Left ventricle myocardium inferior (tissue), 1 donor: ENCODE measurements around the gene NBDY. TPM values are rescaled to one million over a fixed set of nuclear protein-coding genes. Genes with fewer than 3 reads are reported as not detected.
"Not testable (repeated sequence)": the region's sequence is repeated elsewhere in the genome, so short reads cannot be mapped to it uniquely, and the experiment has no call there.

Experiments
- DNase-seq: peaks from one replicate; pipeline ENCODE4 v3.0.0-alpha.2; 2020
- H3K27ac ChIP-seq: fragments of 200-600 bp; replicated peaks from 2 replicates; pipeline ENCODE4 v1.8.0; 2021
- H3K27me3 ChIP-seq: fragments of 200-600 bp; 2 replicates; pipeline ENCODE4 v1.8.0; 2021; ENCODE audit warnings: low read depth
- H3K36me3 ChIP-seq: fragments of 200-600 bp; 2 replicates; pipeline ENCODE4 v1.8.0; 2021
- H3K4me1 ChIP-seq: fragments of 200-600 bp; 2 replicates; pipeline ENCODE4 v1.8.0; 2021
- H3K4me3 ChIP-seq: fragments of 200-600 bp; 2 replicates; pipeline ENCODE4 v1.8.0; 2021; ENCODE audit warnings: mild to moderate bottlenecking, moderate library complexity
- H3K9me3 ChIP-seq: fragments of 200-600 bp; replicated peaks from 2 replicates; pipeline ENCODE4 v1.8.0; 2021
- intact Hi-C: fragments of 100-400 bp; cut with micrococcal nuclease; formaldehyde crosslinking; loops from one replicate; pipeline ENCODE4 v1.11.0; 2022
- long read RNA-seq: library from polyadenylated mRNA; unstranded; transcript quantifications from one replicate; pipeline ENCODE4 v2.0.0, GENCODE V29; 2021
- total RNA-seq: library from RNA; stranded (reverse); fragmentation: NEBNext Ultra II Directional; extraction: Animal tissue kit (Norgen Biotek cat#: 25700); gene quantifications from one replicate; pipeline ENCODE4 v1.2.1, GENCODE V29; 2021
- TF ChIP-seq, protein P1 (sequence below): fragments of 200-600 bp; IDR thresholded peaks from 2 replicates; pipeline ENCODE4 v1.8.0; 2021; ENCODE audit warnings: antibody characterized with exemption, mild to moderate bottlenecking, borderline replicate concordance
- donor health status: DM: no; HTN: yes; CAD: no; lungs with severe emphysema.

The NBDY gene, protein sequence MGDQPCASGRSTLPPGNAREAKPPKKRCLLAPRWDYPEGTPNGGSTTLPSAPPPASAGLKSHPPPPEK
- 26.5 TPM for total RNA-seq
- long read RNA-seq, transcript NBDY-201 (3 exons, 1,529 nt): major isoform, 15 of 16 reads
- long read RNA-seq, partial matches to known transcripts: 0 of 16 reads
- long read RNA-seq, other reads (novel, unspliced or antisense): 1 of 16 reads

DNA sequence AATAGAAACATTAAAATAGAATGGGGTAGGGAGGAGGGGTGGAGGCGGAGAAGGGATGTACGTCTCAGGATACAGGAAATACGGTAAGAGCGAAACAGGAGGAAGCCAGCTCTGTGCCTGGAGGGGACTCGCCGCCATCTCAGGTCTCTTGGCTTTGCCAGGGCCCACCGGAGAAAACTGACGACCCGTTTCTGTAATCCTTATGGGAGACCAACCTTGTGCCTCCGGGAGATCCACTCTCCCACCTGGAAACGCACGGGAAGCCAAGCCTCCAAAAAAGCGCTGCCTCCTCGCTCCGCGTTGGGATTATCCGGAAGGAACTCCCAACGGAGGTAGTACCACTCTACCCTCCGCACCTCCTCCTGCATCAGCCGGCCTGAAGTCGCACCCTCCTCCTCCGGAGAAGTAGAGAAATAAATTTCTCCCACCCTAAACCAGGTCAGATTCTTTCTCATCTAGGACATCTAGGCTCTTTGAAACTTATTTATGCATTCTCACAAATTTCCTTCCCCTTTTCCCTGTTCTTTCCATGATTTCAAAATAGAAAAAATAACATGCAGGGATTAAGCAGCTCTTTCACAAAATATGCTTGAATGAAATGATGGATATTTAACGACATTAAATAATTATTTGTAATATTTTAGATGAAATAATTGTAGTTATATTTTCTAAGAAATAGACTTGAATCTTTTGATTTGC is at the start of gene NBDY:
NBDY (plus strand) TSS at position 92 of the 699 bp plus-strand sequence; CDS start at position 203, 111 bp downstream.
- H3K27me3 ChIP-seq: no peaks in the 10 kb centered on the region
- TF ChIP-seq, protein P1, sequence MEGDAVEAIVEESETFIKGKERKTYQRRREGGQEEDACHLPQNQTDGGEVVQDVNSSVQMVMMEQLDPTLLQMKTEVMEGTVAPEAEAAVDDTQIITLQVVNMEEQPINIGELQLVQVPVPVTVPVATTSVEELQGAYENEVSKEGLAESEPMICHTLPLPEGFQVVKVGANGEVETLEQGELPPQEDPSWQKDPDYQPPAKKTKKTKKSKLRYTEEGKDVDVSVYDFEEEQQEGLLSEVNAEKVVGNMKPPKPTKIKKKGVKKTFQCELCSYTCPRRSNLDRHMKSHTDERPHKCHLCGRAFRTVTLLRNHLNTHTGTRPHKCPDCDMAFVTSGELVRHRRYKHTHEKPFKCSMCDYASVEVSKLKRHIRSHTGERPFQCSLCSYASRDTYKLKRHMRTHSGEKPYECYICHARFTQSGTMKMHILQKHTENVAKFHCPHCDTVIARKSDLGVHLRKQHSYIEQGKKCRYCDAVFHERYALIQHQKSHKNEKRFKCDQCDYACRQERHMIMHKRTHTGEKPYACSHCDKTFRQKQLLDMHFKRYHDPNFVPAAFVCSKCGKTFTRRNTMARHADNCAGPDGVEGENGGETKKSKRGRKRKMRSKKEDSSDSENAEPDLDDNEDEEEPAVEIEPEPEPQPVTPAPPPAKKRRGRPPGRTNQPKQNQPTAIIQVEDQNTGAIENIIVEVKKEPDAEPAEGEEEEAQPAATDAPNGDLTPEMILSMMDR: no peak
- H3K27ac ChIP-seq: peak within 1 kb of the TSS; percentile 84
- DNase-seq: peak; percentile 15
- peaks cover 14% of the 10 kb centered on the region for H3K4me1 ChIP-seq
- intact Hi-C loops: no loop called here
- no peaks in the 10 kb centered on the region for H3K36me3 ChIP-seq
- peak within 1 kb of the TSS; percentile 73 for H3K4me3 ChIP-seq
- H3K9me3 ChIP-seq: no peaks in the 10 kb centered on the region

DNA sequence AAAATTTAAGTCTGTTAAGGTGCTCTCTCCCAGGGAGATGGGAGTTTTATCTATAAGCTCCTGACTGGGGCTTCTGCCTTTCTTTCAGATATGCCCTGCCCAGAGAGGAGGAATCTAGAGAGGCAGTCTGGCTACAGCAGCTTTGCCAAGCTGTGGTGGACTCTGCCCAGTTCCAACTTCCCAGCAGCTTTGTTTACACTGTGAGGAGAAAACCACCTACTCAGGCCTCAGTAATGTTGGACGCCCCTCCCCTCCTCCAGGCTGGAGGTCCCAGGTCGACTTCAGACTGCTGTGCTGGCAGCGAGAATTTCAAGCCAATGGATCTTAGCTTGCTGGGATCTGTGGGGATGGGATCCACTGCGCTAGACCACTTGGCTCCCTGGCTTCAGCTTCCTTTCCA is 24.5 kb upstream of the NBDY start:
- H3K36me3 ChIP-seq, H3K9me3 ChIP-seq, H3K4me3 ChIP-seq, H3K27ac ChIP-seq, DNase-seq, H3K4me1 ChIP-seq, H3K27me3 ChIP-seq, intact Hi-C loops: not testable (repeated sequence)

GRCh38 chrX:56726605-56727004 is 2.4 kb upstream of the NBDY start:
- Histone ChIP-seq H3K4me1 (peaks cover 9% of the 10 kb centered on the region), H3K9me3 (no peaks in the 10 kb centered on the region), H3K36me3 (no peaks in the 10 kb centered on the region), H3K27me3 (no peaks in the 10 kb centered on the region), H3K27ac (no peak overlapping the region), H3K4me3 (no peak overlapping the region)
- TF ChIP-seq, protein P1: peak; percentile 71
- intact Hi-C loops: no loop called here
- DNase-seq: no peak

- DNase-seq: no peak
- TF ChIP-seq, protein P1: no peak
- intact Hi-C loops: no loop called here
- no peaks in the 10 kb centered on the region for H3K27me3 ChIP-seq
- H3K4me3 ChIP-seq: no peak overlapping the region
- H3K27ac ChIP-seq: no peak overlapping the region
- no peaks in the 10 kb centered on the region for H3K36me3 ChIP-seq
- peaks cover 14% of the 10 kb centered on the region for H3K4me1 ChIP-seq
- no peaks in the 10 kb centered on the region for H3K9me3 ChIP-seq
Observed at GRCh38 chrX:56727531-56727930, 1.5 kb upstream of the NBDY start.

GRCh38 chrX:56728321-56728720 is 722 bp upstream of the NBDY start:
- Histone ChIP-seq H3K9me3 (no peaks in the 10 kb centered on the region), H3K27me3 (no peaks in the 10 kb centered on the region), H3K4me1 (peaks cover 14% of the 10 kb centered on the region), H3K4me3 (peak overlapping the region; percentile 73), H3K27ac (no peak overlapping the region), H3K36me3 (no peaks in the 10 kb centered on the region)
- TF ChIP-seq, protein P1: no peak
- intact Hi-C loops: no loop called here
- no peak for DNase-seq

DNA sequence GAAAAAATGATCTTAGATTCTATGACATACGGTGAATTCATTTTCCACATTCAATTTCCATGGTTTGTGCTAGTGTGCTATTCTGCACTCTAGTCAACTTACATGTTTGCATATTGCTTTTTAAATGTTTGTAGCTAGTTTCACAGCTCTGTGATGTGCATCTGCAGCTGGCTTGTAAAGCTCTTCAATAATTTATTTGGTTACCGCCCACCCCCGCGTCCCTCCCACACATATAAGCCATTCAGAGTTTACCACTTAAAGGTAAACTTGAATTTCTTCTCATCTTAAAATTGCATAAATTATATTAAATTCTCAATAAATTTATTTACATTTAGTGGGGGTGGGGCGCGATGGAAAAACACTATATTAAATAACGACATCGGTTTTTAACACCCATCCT is 291 bp upstream of the NBDY start:
- H3K4me1 ChIP-seq: peaks cover 14% of the 10 kb centered on the region
- H3K9me3 ChIP-seq: no peaks in the 10 kb centered on the region
- no peak for DNase-seq
- H3K27me3 ChIP-seq: no peaks in the 10 kb centered on the region
- peak overlapping the region; percentile 73 for H3K4me3 ChIP-seq
- H3K36me3 ChIP-seq: no peaks in the 10 kb centered on the region
- H3K27ac ChIP-seq: peak overlapping the region; percentile 84
- intact Hi-C loops: no loop called here
- TF ChIP-seq, protein P1: no peak
